ENCODE results near the gene GOPC. TPM values are rescaled to one million over a fixed set of nuclear protein-coding genes. Genes with fewer than 3 reads are reported as not detected.

GOPC gene
- total RNA-seq, 1 experiment from 2014 or later = 18.7 TPM

DNA sequence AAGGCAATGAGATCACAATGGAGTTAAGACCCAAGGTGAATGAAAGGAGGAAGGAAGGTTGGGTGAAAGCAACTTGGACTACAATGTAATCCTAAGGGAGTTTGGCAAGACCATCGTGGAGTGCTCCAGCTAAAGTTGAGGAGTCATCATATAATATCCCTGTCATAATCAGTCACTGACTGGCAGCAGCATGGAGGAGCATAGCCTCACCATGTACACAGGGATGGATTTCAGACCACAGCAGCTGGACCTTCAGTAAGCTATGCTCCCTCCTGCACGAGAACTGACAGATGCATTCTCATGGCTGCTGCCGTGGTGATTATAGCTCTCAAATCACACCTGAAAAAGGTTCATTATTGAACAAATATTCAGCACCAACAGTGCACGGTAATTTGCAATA, 43.0 kb downstream of the GOPC start:
- Mint-ChIP-seq H3K4me1 (no peaks in the 10 kb centered on the region), H3K36me3 (peaks cover 3% of the 10 kb centered on the region), H3K4me3 (no peak overlapping the region), H3K27me3 (ENCODE audit: low read depth) (no peaks in the 10 kb centered on the region), H3K27ac (peak overlapping the region; percentile 66; the same call in 1 of the 2 replicates), H3K9me3 (no peaks in the 10 kb centered on the region)
- DNase-seq (ENCODE audit: low spot score) (no peak), ATAC-seq (no peak)
- ChIA-PET CTCF (interaction anchor here (0.9 to 1.6 kb wide), 3 partner anchors 9 to 109 kb away, joined by 3 to 7 read pairs (median 4); no protein-coding TSS in a partner anchor), POLR2A (interaction anchor here (2.1 kb wide), 1 partner anchor 43 kb away, joined by 5 read pairs; the partner anchor contains the start of gene GOPC)
- TF ChIP-seq ETV6 (CRISPR knock-in tag; IDR thresholded peaks at IDR 0.05) = no peak
- no peak for TF ChIP-seq ZNF671 (CRISPR knock-in tag; IDR thresholded peaks at IDR 0.05)
- no peak for TF ChIP-seq NFATC4 (CRISPR knock-in tag; IDR thresholded peaks at IDR 0.05)
- TF ChIP-seq, protein P1, sequence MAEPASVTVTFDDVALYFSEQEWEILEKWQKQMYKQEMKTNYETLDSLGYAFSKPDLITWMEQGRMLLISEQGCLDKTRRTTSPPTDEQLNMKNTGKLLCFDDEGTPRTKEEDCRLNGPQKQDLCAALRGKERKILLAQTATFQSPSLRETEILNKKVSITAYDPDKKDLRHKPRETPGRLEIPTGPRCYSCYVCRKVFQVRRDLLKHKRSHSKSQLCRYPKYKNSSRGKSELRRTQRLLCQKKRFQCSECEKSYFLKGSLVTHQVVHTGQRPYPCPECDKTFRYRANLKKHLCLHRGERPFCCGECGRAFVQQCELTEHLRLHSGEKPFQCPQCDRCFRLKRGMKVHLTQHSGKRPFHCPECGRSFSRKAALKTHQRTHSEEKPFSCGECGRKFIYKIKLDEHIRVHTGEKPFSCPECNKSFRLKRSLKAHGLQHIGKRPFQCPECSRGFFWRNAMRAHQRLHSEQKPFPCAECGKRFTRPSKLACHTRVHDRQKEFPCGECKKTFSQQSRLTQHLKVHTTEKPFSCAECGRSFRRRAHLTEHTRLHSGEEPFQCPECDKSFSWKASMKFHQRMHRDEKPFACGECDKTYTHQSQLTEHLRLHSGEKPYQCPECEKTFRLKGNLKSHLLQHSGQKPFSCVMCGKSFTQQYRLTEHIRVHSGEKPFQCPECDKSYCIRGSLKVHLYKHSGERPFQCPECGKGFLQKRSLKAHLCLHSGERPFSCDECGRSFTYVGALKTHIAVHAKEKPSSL (CRISPR knock-in tag; conservative IDR thresholded peaks at IDR 0.05) = no peak
- TF ChIP-seq ZNF263 (CRISPR knock-in tag; IDR thresholded peaks at IDR 0.05; ENCODE audit: low read depth) = no peak
- TF ChIP-seq CREB1 (CRISPR knock-in tag; IDR thresholded peaks at IDR 0.05) = no peak

DNA sequence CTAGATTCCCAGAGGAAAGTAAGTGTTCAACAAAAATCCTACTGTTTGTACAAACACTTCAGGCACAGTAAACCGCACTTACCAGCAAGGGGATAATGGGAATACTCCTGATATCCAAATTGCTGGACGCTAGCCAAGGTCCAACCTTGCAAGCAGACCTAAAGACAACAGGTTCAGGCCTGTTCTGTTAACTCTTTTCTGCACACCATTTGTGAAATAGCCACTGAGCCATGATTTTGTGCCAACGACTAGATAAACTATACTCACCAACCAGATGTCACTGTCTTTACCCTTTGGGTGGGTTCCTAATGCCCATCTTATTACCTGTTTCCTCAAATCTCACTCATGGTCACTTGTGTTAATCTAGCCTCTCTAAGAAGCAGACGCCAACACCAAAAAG, 43.5 kb downstream of the GOPC start:
- H3K36me3 Mint-ChIP-seq = peaks cover 3% of the 10 kb centered on the region
- CTCF ChIA-PET = interaction anchor here (0.9 to 2.1 kb wide), 5 partner anchors 9 to 109 kb away, joined by 3 to 8 read pairs (median 4); partner anchors contain the start of gene DCBLD1
- H3K27ac Mint-ChIP-seq = peak overlapping the region; percentile 66; the same call in 1 of the 2 replicates
- TF ChIP-seq ZNF416 (CRISPR knock-in tag; IDR thresholded peaks at IDR 0.05) = no peak
- no peak for TF ChIP-seq SOX15 (CRISPR knock-in tag; IDR thresholded peaks at IDR 0.05)
- TF ChIP-seq NFATC4 (CRISPR knock-in tag; IDR thresholded peaks at IDR 0.05) = no peak
- TF ChIP-seq TEAD4 (CRISPR knock-in tag; IDR thresholded peaks at IDR 0.05) = no peak
- TF ChIP-seq, protein P2, sequence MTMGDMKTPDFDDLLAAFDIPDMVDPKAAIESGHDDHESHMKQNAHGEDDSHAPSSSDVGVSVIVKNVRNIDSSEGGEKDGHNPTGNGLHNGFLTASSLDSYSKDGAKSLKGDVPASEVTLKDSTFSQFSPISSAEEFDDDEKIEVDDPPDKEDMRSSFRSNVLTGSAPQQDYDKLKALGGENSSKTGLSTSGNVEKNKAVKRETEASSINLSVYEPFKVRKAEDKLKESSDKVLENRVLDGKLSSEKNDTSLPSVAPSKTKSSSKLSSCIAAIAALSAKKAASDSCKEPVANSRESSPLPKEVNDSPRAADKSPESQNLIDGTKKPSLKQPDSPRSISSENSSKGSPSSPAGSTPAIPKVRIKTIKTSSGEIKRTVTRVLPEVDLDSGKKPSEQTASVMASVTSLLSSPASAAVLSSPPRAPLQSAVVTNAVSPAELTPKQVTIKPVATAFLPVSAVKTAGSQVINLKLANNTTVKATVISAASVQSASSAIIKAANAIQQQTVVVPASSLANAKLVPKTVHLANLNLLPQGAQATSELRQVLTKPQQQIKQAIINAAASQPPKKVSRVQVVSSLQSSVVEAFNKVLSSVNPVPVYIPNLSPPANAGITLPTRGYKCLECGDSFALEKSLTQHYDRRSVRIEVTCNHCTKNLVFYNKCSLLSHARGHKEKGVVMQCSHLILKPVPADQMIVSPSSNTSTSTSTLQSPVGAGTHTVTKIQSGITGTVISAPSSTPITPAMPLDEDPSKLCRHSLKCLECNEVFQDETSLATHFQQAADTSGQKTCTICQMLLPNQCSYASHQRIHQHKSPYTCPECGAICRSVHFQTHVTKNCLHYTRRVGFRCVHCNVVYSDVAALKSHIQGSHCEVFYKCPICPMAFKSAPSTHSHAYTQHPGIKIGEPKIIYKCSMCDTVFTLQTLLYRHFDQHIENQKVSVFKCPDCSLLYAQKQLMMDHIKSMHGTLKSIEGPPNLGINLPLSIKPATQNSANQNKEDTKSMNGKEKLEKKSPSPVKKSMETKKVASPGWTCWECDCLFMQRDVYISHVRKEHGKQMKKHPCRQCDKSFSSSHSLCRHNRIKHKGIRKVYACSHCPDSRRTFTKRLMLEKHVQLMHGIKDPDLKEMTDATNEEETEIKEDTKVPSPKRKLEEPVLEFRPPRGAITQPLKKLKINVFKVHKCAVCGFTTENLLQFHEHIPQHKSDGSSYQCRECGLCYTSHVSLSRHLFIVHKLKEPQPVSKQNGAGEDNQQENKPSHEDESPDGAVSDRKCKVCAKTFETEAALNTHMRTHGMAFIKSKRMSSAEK (CRISPR knock-in tag; IDR thresholded peaks at IDR 0.05; ENCODE audit: borderline replicate concordance) = no peak
- TF ChIP-seq, protein P3, sequence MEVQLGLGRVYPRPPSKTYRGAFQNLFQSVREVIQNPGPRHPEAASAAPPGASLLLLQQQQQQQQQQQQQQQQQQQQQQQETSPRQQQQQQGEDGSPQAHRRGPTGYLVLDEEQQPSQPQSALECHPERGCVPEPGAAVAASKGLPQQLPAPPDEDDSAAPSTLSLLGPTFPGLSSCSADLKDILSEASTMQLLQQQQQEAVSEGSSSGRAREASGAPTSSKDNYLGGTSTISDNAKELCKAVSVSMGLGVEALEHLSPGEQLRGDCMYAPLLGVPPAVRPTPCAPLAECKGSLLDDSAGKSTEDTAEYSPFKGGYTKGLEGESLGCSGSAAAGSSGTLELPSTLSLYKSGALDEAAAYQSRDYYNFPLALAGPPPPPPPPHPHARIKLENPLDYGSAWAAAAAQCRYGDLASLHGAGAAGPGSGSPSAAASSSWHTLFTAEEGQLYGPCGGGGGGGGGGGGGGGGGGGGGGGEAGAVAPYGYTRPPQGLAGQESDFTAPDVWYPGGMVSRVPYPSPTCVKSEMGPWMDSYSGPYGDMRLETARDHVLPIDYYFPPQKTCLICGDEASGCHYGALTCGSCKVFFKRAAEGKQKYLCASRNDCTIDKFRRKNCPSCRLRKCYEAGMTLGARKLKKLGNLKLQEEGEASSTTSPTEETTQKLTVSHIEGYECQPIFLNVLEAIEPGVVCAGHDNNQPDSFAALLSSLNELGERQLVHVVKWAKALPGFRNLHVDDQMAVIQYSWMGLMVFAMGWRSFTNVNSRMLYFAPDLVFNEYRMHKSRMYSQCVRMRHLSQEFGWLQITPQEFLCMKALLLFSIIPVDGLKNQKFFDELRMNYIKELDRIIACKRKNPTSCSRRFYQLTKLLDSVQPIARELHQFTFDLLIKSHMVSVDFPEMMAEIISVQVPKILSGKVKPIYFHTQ (CRISPR knock-in tag; IDR thresholded peaks at IDR 0.05) = no peak
- TF ChIP-seq, protein P4, sequence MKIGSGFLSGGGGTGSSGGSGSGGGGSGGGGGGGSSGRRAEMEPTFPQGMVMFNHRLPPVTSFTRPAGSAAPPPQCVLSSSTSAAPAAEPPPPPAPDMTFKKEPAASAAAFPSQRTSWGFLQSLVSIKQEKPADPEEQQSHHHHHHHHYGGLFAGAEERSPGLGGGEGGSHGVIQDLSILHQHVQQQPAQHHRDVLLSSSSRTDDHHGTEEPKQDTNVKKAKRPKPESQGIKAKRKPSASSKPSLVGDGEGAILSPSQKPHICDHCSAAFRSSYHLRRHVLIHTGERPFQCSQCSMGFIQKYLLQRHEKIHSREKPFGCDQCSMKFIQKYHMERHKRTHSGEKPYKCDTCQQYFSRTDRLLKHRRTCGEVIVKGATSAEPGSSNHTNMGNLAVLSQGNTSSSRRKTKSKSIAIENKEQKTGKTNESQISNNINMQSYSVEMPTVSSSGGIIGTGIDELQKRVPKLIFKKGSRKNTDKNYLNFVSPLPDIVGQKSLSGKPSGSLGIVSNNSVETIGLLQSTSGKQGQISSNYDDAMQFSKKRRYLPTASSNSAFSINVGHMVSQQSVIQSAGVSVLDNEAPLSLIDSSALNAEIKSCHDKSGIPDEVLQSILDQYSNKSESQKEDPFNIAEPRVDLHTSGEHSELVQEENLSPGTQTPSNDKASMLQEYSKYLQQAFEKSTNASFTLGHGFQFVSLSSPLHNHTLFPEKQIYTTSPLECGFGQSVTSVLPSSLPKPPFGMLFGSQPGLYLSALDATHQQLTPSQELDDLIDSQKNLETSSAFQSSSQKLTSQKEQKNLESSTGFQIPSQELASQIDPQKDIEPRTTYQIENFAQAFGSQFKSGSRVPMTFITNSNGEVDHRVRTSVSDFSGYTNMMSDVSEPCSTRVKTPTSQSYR (CRISPR knock-in tag; IDR thresholded peaks at IDR 0.05) = no peak
- TF ChIP-seq, protein P5, sequence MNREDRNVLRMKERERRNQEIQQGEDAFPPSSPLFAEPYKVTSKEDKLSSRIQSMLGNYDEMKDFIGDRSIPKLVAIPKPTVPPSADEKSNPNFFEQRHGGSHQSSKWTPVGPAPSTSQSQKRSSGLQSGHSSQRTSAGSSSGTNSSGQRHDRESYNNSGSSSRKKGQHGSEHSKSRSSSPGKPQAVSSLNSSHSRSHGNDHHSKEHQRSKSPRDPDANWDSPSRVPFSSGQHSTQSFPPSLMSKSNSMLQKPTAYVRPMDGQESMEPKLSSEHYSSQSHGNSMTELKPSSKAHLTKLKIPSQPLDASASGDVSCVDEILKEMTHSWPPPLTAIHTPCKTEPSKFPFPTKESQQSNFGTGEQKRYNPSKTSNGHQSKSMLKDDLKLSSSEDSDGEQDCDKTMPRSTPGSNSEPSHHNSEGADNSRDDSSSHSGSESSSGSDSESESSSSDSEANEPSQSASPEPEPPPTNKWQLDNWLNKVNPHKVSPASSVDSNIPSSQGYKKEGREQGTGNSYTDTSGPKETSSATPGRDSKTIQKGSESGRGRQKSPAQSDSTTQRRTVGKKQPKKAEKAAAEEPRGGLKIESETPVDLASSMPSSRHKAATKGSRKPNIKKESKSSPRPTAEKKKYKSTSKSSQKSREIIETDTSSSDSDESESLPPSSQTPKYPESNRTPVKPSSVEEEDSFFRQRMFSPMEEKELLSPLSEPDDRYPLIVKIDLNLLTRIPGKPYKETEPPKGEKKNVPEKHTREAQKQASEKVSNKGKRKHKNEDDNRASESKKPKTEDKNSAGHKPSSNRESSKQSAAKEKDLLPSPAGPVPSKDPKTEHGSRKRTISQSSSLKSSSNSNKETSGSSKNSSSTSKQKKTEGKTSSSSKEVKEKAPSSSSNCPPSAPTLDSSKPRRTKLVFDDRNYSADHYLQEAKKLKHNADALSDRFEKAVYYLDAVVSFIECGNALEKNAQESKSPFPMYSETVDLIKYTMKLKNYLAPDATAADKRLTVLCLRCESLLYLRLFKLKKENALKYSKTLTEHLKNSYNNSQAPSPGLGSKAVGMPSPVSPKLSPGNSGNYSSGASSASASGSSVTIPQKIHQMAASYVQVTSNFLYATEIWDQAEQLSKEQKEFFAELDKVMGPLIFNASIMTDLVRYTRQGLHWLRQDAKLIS (CRISPR knock-in tag; IDR thresholded peaks at IDR 0.05; ENCODE audit: borderline replicate concordance) = no peak
- DNase-seq (ENCODE audit: low spot score) (no peak), ATAC-seq (no peak)
- POLR2A ChIA-PET = interaction anchor here (2.1 kb wide), 1 partner anchor 43 kb away, joined by 5 read pairs; the partner anchor contains the start of gene GOPC
- no peak overlapping the region for H3K4me3 Mint-ChIP-seq
- H3K4me1 Mint-ChIP-seq = no peaks in the 10 kb centered on the region
- no peaks in the 10 kb centered on the region for H3K9me3 Mint-ChIP-seq
- no peaks in the 10 kb centered on the region for H3K27me3 Mint-ChIP-seq (ENCODE audit: low read depth)
